Measurements from ENCODE around the gene USH2A.

Gene USH2A

GRCh38 chr1:215631040-215631439, 792.2 kb downstream of the USH2A start:
- DNase-seq, result no peak

- DNase-seq, result no peak
Measured at GRCh38 chr1:215625949-215626348, 797.3 kb downstream of the USH2A start.

GRCh38 chr1:215623162-215623561, 800.1 kb downstream of the USH2A start:
- no peak for DNase-seq

DNA sequence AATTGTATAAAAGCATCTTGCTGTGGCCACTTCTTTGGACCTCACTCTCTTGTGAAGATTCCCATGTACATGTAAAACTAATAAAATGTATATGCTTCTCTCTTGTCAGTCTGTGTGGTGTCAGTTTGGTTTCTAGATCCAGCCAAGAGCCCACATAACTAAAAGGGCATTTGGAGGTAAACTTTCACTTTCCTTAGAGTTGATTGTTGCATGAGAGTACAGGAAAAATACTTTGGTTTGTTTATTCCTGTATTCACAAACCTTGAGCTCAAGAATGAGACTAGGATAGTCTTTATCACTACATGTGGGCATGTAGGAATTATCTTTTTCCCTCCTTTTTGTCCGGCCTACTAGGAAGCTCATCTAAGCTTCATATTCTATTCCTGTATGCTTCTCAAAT, 805.3 kb downstream of the USH2A start:
- DNase-seq, result no peak

DNA sequence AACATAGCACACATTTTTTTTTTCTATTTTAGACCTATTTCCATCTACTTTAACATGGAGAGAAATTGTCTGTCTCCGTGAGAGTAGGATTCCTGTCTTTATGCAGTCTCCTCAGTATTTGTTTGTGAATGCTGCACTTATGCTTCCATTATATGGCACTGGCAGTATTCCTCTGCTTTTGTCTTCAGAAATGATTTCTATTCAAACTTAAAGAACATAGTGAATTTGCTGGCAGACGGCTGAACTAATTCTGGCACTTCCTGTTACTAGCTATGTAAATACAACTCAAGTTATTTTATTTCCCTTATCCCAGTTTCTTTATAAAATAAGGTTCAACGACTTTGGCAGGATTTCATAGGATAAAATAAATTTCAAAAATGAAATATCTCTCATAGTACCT, 810.9 kb downstream of the USH2A start:
- no peak for DNase-seq

DNA sequence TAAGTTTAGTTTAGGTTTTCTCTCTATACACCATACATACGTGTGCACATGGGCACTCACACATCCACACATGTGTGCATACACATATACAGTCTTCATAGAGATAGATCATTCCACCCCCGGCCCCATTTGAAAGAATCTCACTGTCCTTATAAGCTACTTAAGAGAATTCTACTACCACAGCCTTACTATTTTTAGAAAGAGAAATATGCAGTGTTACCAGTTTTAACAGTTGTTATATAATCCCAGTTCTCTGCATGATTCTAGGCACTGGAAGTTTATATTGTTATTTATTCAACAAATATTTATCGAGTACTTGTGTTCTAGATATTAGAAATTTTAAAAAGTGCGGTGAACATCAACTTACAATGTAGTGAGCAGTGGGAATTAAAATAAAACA, 814.6 kb downstream of the USH2A start:
- no peak for DNase-seq

DNA sequence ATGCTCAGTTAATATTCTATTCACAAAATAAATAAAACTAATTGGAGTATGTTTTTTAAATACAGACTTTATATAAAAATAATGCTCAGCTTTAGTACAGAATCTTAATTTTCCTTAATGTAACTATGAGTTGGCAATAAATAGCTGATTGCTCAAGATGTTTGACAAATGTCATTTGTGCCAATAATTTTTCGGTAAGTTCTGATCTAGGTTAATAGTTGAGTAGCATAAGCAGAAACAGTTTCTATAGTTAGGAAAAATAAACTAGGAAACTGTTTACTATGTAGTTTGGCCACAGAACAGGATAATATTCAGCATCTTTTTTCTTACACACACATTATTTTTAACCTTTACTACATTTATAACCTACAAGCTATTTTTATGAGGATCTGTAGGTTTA, 815.8 kb downstream of the USH2A start:
- DNase-seq, result no peak

DNA sequence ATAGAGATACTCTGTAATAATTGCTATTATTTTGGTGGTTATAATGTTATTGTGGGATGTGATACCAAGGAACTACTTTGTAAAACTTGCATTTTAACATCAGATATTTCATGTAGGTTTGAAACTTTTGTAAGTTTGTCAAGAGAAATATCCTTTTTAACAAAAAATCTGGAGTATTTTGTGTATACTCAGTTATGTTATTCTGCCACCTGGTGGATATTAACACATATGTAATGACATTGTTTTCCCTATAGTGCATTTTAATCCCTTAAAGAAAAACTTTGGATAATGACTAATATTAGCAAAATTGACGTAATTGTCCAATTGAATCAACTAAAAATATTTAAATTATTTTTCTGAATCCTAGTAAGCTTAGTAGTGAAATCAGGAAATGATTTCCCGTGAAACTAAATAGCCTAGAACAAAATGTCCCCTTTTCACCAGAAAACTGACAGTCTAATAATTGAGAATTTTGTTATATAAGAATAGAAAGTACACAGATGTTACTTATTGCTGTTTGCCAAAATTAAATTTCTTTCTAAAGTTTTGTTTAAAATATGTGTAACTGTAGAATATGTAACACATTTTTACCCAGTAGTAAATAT, 816.6 kb downstream of the USH2A start:
- no peak for DNase-seq

DNA sequence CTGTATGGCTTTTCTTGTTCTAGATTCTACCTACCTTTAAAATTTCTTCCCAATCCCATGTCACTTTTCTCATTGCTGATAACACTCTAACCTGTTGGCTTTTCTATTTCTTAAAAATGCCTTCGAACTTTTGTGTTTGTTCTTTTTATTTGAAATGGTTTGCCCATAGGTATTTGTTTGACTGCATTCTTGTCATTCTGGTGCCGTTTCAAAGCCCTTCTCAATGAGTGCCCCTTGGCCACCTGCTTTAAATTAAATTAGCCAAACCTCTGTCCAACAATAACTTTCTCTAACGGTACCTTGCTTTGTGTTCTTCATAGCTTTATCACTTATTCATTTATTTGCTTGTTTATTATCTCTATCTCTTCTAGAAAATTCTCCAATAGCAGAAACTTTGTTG, 817.2 kb downstream of the USH2A start:
- DNase-seq, result no peak

DNA sequence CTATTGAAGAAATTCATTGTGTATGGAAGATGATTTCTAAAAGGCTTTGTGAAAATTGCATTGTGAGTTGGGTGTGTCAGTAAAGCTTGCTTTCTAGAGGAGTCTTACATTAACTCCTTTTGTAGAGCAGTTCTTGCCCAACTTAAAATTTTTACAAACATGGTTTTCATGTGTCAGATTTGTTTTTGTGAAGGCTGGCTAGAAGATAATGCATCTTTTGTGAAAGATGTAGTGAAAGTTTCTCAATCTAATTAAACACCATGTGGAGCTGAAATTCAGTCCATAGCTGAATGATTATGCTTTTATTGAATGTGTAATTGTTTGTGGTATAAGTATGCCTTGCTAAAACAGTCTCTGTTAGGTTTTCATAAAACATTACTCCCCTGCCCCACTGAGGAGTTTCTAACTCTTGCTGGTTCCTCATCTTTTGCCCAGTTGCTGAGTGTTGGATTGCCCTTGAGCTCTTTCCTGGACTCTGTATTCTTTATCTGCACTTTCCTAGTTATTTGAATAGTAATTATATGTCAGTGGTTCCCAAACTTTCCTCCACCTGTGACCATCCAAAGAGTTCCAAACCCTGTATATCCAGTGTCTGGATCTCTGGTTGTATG, 818.1 kb downstream of the USH2A start:
- DNase-seq, result no peak

- no peak for DNase-seq
Measured at GRCh38 chr1:215603319-215603718, 819.9 kb downstream of the USH2A start.

DNA sequence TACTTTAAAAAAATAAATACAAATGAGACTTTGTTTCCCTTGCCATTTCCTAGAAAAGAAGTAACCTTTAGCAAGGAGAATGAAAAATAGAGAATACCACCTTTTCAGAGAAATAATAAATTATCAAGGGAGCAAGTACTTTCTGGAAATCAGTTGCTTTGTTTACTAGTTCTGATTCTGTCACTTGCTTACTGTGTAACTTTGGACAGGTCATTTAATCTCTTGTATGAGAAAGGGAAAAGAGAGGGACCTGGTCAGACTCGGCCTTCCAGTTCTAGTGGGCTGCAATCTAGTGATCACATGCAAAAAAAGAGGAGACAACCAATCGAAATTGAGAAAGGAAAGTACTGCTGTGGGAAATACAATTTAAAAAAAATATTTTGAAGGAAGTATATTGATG, 822.0 kb downstream of the USH2A start:
- DNase-seq, result no peak

DNA sequence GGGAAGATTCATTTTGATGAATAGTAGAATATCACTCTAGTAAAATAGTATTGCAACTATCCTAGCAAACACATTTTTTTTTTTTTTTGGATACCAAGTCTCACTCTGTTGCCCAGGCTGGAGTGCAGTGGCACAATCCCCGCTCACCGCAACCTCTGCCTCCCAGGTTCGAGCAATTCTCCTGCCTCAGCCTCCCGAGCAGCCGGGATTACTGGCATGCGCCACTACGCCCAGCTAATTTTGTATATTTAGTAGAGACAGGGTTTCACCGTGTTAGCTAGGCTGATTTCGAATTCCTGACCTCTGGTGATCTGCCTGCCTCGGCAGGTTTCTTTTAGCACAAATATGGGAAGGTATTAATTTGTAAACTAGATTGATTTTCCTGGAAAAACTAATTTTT, 822.4 kb downstream of the USH2A start:
- no peak for DNase-seq

GRCh38 chr1:215600258-215600792, 822.9 kb downstream of the USH2A start:
- no peak for DNase-seq

- DNase-seq, result no peak
Measured at GRCh38 chr1:215599418-215600074, 823.7 kb downstream of the USH2A start.

- no peak for DNase-seq
Measured at GRCh38 chr1:215597961-215598360, 825.3 kb downstream of the USH2A start.

DNA sequence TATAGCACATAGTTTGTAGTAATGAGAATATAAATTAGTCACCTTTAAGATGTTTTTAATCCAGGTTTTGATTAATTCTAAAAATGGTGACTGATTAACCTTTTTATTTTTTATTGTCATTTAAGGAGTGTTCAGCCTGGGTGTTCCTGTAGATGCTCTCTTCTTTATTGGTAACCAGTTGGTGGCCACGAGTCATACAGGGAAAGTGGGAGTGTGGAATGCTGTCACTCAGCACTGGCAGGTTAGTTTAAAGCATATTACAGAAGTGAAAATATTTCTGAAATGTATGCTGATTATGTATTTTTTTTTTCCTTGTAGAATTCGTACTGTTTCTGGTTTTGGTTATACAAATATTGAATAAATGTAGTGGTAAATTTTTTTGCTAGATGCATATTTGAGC, 828.0 kb downstream of the USH2A start:
- DNase-seq, result no peak

- DNase-seq, result no peak
Measured at GRCh38 chr1:215594640-215595039, 828.6 kb downstream of the USH2A start.

GRCh38 chr1:215590779-215591491, 832.3 kb downstream of the USH2A start:
- DNase-seq, result no peak

DNA sequence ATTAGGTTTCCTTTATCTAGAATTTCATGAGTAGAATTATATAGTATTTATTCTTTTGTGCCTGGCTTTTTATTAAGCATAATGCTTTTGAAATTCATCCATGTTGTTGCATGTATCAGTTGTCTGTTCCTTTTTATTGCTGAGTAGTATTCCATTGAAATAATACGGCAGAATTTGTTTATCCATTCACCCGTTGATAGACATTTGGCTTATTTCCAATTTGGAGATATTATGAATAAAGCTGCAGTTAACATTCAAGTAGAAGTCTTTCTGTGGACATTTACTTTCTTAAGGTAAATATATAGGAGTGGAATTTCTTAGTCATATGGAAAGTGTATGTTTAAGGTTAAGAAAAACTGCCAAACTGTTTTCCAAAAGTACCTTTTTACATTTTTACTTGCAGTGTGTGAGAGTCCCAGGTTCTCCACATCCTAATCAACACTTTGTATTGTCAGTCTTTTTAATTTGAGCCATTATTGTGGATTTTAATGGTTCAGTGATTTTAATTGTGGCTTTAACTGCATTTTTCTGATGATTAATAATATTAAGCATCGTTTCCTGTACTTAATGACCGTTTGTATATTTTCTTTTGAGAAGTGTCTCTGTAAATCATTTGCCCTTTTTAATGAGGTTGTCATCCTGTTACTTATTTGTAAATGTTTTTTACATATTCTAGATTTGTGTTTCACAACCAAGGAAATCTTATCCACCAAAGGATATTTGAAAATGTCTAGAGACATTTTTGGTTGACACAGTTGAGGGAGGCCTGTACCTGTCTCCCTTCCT, 833.4 kb downstream of the USH2A start:
- no peak for DNase-seq

DNA sequence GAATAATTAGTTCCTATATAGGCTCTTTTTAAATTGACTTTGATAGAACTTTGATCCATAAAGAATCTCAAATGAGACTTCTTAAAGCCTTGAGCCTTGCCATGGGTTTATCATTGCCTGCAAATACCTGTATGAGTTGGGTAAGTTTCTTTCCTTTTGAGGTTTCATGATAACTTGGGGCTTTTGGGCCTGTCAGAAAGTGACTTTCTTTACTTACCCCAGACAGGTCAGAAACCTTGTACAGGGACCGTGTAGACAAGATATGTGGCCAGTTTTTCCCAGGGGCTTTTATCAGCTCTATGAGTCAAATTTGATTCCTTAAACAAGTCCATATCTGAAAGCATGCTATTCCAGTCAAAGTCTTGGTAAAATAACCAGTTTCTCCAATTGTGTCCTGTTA, 838.9 kb downstream of the USH2A start:
- no peak for DNase-seq

GRCh38 chr1:215583185-215583749, 840.0 kb downstream of the USH2A start:
- no peak for DNase-seq

GRCh38 chr1:215581896-215582295, 841.4 kb downstream of the USH2A start:
- no peak for DNase-seq

Measured in stimulated activated CD4-positive, alpha-beta T cell treated with anti-CD3 and anti-CD28 coated beads, Interleukin-4, amount 100 ng/mL, for 24 hours (primary cell).